Activated gamma-delta T cell treated with anti-CD3 and anti-CD28 coated beads, Interleukin-2, amount 50 U/mL, for 16 hours (primary cell): ENCODE measurements around the gene GK2.

ENCODE experiments used
- DNase-seq: peaks from one replicate; pipeline ENCODE4 v3.0.0-alpha.2; 2020; ENCODE audit warnings: low read depth

Gene GK2

GRCh38 chr4:79408063-79408462 lies at the start of gene GK2:
Gene GK2 (minus strand): TSS chr4:79408228. CDS start chr4:79408200, 28 bp downstream.
- no peak for DNase-seq

- no peak for DNase-seq
Observed at GRCh38 chr4:79455216-79455615, 47.2 kb upstream of the GK2 start.

GRCh38 chr4:79454656-79455055 lies 46.6 kb upstream of the GK2 start:
- DNase-seq, result no peak

- no peak for DNase-seq
Observed at GRCh38 chr4:79450053-79450452, 42.0 kb upstream of the GK2 start.

GRCh38 chr4:79446145-79446544 lies 38.1 kb upstream of the GK2 start:
- no peak for DNase-seq

GRCh38 chr4:79445371-79445781 lies 37.3 kb upstream of the GK2 start:
- DNase-seq, result no peak

GRCh38 chr4:79442422-79442821 lies 34.4 kb upstream of the GK2 start:
- DNase-seq, result no peak

GRCh38 chr4:79439489-79439888 lies 31.5 kb upstream of the GK2 start:
- no peak for DNase-seq

GRCh38 chr4:79431839-79432238 lies 23.8 kb upstream of the GK2 start:
- DNase-seq, result no peak

- no peak for DNase-seq
Observed at GRCh38 chr4:79429113-79429903, 21.3 kb upstream of the GK2 start.

- no peak for DNase-seq
Observed at GRCh38 chr4:79426989-79427388, 19.0 kb upstream of the GK2 start.

GRCh38 chr4:79425586-79425985 lies 17.6 kb upstream of the GK2 start:
- no peak for DNase-seq

GRCh38 chr4:79421483-79421882 lies 13.5 kb upstream of the GK2 start:
- DNase-seq, result no peak

GRCh38 chr4:79413886-79414285 lies 5.9 kb upstream of the GK2 start:
- DNase-seq, result no peak

GRCh38 chr4:79413032-79413885 lies 5.2 kb upstream of the GK2 start:
- no peak for DNase-seq

GRCh38 chr4:79404666-79405065 lies 3.4 kb downstream of the GK2 start:
- DNase-seq, result no peak

GRCh38 chr4:79403356-79403755 lies 4.7 kb downstream of the GK2 start:
- DNase-seq, result no peak

- no peak for DNase-seq
Observed at GRCh38 chr4:79402332-79402851, 5.6 kb downstream of the GK2 start.

- DNase-seq, result no peak
Observed at GRCh38 chr4:79399076-79399475, 9.0 kb downstream of the GK2 start.

GRCh38 chr4:79397951-79398350 lies 10.1 kb downstream of the GK2 start:
- no peak for DNase-seq

- no peak for DNase-seq
Observed at GRCh38 chr4:79396794-79397193, 11.2 kb downstream of the GK2 start.

GRCh38 chr4:79395841-79396240 lies 12.2 kb downstream of the GK2 start:
- DNase-seq, result no peak

- DNase-seq, result no peak
Observed at GRCh38 chr4:79390890-79391289, 17.1 kb downstream of the GK2 start.
